ENCODE measurements around the gene SH3BP5.

The SH3BP5 gene

GRCh38 chr3:15324379-15324808 lies 8.0 kb downstream of the SH3BP5 start:
- no peak for DNase-seq

- DNase-seq: no peak
Observed at GRCh38 chr3:15323063-15323462, 9.3 kb downstream of the SH3BP5 start.

- no peak for DNase-seq
Observed at GRCh38 chr3:15321349-15321748, 11.0 kb downstream of the SH3BP5 start.

GRCh38 chr3:15319575-15319974 lies 12.8 kb downstream of the SH3BP5 start:
- DNase-seq: no peak

- no peak for DNase-seq
Observed at GRCh38 chr3:15319136-15319535, 13.2 kb downstream of the SH3BP5 start.

- no peak for DNase-seq
Observed at GRCh38 chr3:15318661-15319060, 13.7 kb downstream of the SH3BP5 start.

- DNase-seq: no peak
Observed at GRCh38 chr3:15316998-15317435, 15.4 kb downstream of the SH3BP5 start.

- no peak for DNase-seq
Observed at GRCh38 chr3:15315003-15315402, 17.4 kb downstream of the SH3BP5 start.

- DNase-seq: no peak
Observed at GRCh38 chr3:15314276-15314675, 18.1 kb downstream of the SH3BP5 start.

- no peak for DNase-seq
Observed at GRCh38 chr3:15313461-15313860, 18.9 kb downstream of the SH3BP5 start.

GRCh38 chr3:15312550-15312949 lies 19.8 kb downstream of the SH3BP5 start:
- no peak for DNase-seq

GRCh38 chr3:15310491-15311370 lies 21.7 kb downstream of the SH3BP5 start:
- DNase-seq: no peak

- no peak for DNase-seq
Observed at GRCh38 chr3:15309662-15310335, 22.6 kb downstream of the SH3BP5 start.

- no peak for DNase-seq
Observed at GRCh38 chr3:15307580-15307979, 24.8 kb downstream of the SH3BP5 start.

- no peak for DNase-seq
Observed at GRCh38 chr3:15306979-15307359, 25.4 kb downstream of the SH3BP5 start.

- DNase-seq: peak in 1 of 2 experiments; percentile 12
Observed at GRCh38 chr3:15305359-15305844, 27.0 kb downstream of the SH3BP5 start.

- DNase-seq: no peak
Observed at GRCh38 chr3:15303728-15304127, 28.7 kb downstream of the SH3BP5 start.

GRCh38 chr3:15303216-15303615 lies 29.2 kb downstream of the SH3BP5 start:
- DNase-seq: no peak

GRCh38 chr3:15301761-15302160 lies 30.6 kb downstream of the SH3BP5 start:
- DNase-seq: no peak

- DNase-seq: no peak
Observed at GRCh38 chr3:15300323-15301078, 31.9 kb downstream of the SH3BP5 start.

- no peak for DNase-seq
Observed at GRCh38 chr3:15299036-15299435, 33.4 kb downstream of the SH3BP5 start.

GRCh38 chr3:15298504-15298903 lies 33.9 kb downstream of the SH3BP5 start:
- DNase-seq: no peak

Measured in NCI-H526 (cell line).